ENCODE data around the gene SLC15A4. TPM values are rescaled to one million over a fixed set of nuclear protein-coding genes. Genes with fewer than 3 reads are reported as not detected.

Gene SLC15A4
- total and polyA plus RNA-seq, 4 donors, result 11.7 to 42.4 (median 31.9) TPM

GRCh38 chr12:128787827-128788226, 35.9 kb downstream of the SLC15A4 start:
- Histone ChIP-seq H3K9ac (ENCODE audit: insufficient read depth in 1 of 2, low read length in 2 of 2) (no peak overlapping the region), H3K27me3 (ENCODE audit: control insufficient read depth in 3 of 3, insufficient read depth in 3 of 3, low read length in 2 of 3) (no peaks in the 10 kb centered on the region), H3K4me3 (no peak overlapping the region), H3K36me3 (ENCODE audit: control insufficient read depth in 4 of 4, insufficient read depth in 4 of 4, low read length in 4 of 4) (peaks cover under 1 to 14% (median 6%) of the 10 kb centered on the region in 4 donors), H3K27ac (ENCODE audit: low read depth in 1 of 2, low read length in 1 of 2) (no peak overlapping the region), H3K9me3 (ENCODE audit: control insufficient read depth in 4 of 4, insufficient read depth in 3 of 4, low read length in 3 of 4) (peaks cover 0 to 2% (median 0%) of the 10 kb centered on the region in 4 donors), H3K4me1 (ENCODE audit: control insufficient read depth in 5 of 5, insufficient read depth in 5 of 5, low read length in 5 of 5) (peaks cover 0 to 4% (median 0%) of the 10 kb centered on the region in 5 donors)
- TF ChIP-seq CTCF (IDR thresholded peaks at IDR 0.05; ENCODE audit: control extremely low read depth, extremely low read depth), result no peak
- no peak for DNase-seq
- ATAC-seq (ENCODE audit: insufficient read depth, low FRiP score), result no peak
- 90 to 100% methylated on average over 2 of the region's 2 CpGs for WGBS, 2 donors

GRCh38 chr12:128786741-128787391, 36.9 kb downstream of the SLC15A4 start:
- H3K9me3 ChIP-seq (ENCODE audit: control insufficient read depth in 4 of 4, insufficient read depth in 3 of 4, low read length in 3 of 4), result peaks cover 0 to 2% (median 0%) of the 10 kb centered on the region in 4 donors
- H3K27me3 ChIP-seq (ENCODE audit: control insufficient read depth in 3 of 3, insufficient read depth in 3 of 3, low read length in 2 of 3), result no peaks in the 10 kb centered on the region
- H3K36me3 ChIP-seq (ENCODE audit: control insufficient read depth in 4 of 4, insufficient read depth in 4 of 4, low read length in 4 of 4), result peaks cover 0 to 10% (median 5%) of the 10 kb centered on the region in 4 donors
- no peak overlapping the region for H3K4me3 ChIP-seq
- TF ChIP-seq CTCF (IDR thresholded peaks at IDR 0.05; ENCODE audit: control extremely low read depth, extremely low read depth), result no peak
- H3K4me1 ChIP-seq (ENCODE audit: control insufficient read depth in 5 of 5, insufficient read depth in 5 of 5, low read length in 5 of 5), result peaks cover 0 to 4% (median 0%) of the 10 kb centered on the region in 5 donors
- H3K9ac ChIP-seq (ENCODE audit: insufficient read depth in 1 of 2, low read length in 2 of 2), result no peak overlapping the region
- DNase-seq, result no peak
- WGBS, 2 donors, result 89 to 93% methylated on average over 17 of the region's 17 CpGs
- no peak for ATAC-seq (ENCODE audit: insufficient read depth, low FRiP score)
- H3K27ac ChIP-seq (ENCODE audit: low read depth in 1 of 2, low read length in 1 of 2), result no peak overlapping the region

- DNase-seq (no peak), ATAC-seq (ENCODE audit: insufficient read depth, low FRiP score) (no peak)
- 80 to 92% methylated on average over 13 of the region's 13 CpGs for WGBS, 2 donors
Measured at GRCh38 chr12:128784030-128784760, 39.6 kb downstream of the SLC15A4 start.

More at GRCh38 chr12:128784030-128784760, 39.6 kb downstream of the SLC15A4 start:
- Histone ChIP-seq H3K9me3 (ENCODE audit: control insufficient read depth in 4 of 4, insufficient read depth in 3 of 4, low read length in 3 of 4) (peaks cover 0 to 3% (median 0%) of the 10 kb centered on the region in 4 donors), H3K4me1 (ENCODE audit: control insufficient read depth in 5 of 5, insufficient read depth in 5 of 5, low read length in 5 of 5) (no peaks in the 10 kb centered on the region), H3K4me3 (no peak overlapping the region), H3K27ac (ENCODE audit: low read depth in 1 of 2, low read length in 1 of 2) (no peak overlapping the region), H3K36me3 (ENCODE audit: control insufficient read depth in 4 of 4, insufficient read depth in 4 of 4, low read length in 4 of 4) (no peaks in the 10 kb centered on the region), H3K9ac (ENCODE audit: insufficient read depth in 1 of 2, low read length in 2 of 2) (no peak overlapping the region), H3K27me3 (ENCODE audit: control insufficient read depth in 3 of 3, insufficient read depth in 3 of 3, low read length in 2 of 3) (no peaks in the 10 kb centered on the region)
- TF ChIP-seq CTCF (IDR thresholded peaks at IDR 0.05; ENCODE audit: control extremely low read depth, extremely low read depth), result no peak

Measured in lung (tissue), 12 donors.